Left lung (tissue), 10 donors: Measurements from ENCODE around the gene PCDHGA7. TPM values are rescaled to one million over a fixed set of nuclear protein-coding genes. Genes with fewer than 3 reads are reported as not detected.
"Not testable (repeated sequence)": the region's sequence is repeated elsewhere in the genome, so short reads cannot be mapped to it uniquely, and the experiment has no call there.

Experiments used
- ATAC-seq: fragments of 200-7000 bp; cut with Tn5 transposase; one replicate; pipeline ENCODE4 v1.9.1; 2020; ENCODE audit warnings: moderate library complexity
- DNase-seq, 4 donors: peaks; one replicate each; pipeline ENCODE4 v3.0.0-alpha.2; 2013 to 2020
- H3K27ac ChIP-seq, 2 donors: fragments of 200-600 bp; sonication (generic) in 1 of 2; one replicate each; pipeline versions ENCODE4 v1.5.0 to v1.8.0; 2020 to 2021
- H3K27me3 ChIP-seq, 2 donors: fragments of 200-600 bp; sonication (generic) in 1 of 2; one replicate each; pipeline versions ENCODE4 v1.5.0 to v1.8.0; 2020 to 2021
- H3K36me3 ChIP-seq, 2 donors: fragments of 200-600 bp; sonication (generic) in 1 of 2; one replicate each; pipeline versions ENCODE4 v1.5.0 to v1.8.0; 2020 to 2021
- H3K4me1 ChIP-seq, 2 donors: fragments of 200-600 bp; one replicate each; pipeline ENCODE4 v1.8.0; 2021
- H3K4me3 ChIP-seq, 2 donors: fragments of 200-600 bp; sonication (generic) in 1 of 2; one replicate each; pipeline versions ENCODE4 v1.5.0 to v1.8.0; 2020 to 2021; ENCODE audit warnings: mild to moderate bottlenecking in 1 of 2
- H3K9me3 ChIP-seq, 2 donors: fragments of 200-600 bp; sonication (generic) in 1 of 2; one replicate each; pipeline versions ENCODE4 v1.5.0 to v1.8.0; 2020 to 2021
- CTCF ChIP-seq, 2 donors: fragments of 200-600 bp; sonication (generic) in 1 of 2; IDR thresholded peaks; one replicate each; pipeline versions ENCODE4 v1.5.0 to v1.8.0; 2021; ENCODE audit warnings: antibody characterized with exemption in 2 of 2
- intact Hi-C, 2 donors: fragments of 100-400 bp; cut with DNase I; formaldehyde crosslinking; loops; one replicate each; pipeline versions ENCODE4 v1.11.2 to v1.14.2; 2022
- polyA plus RNA-seq, 6 donors: library from polyadenylated mRNA; unstranded; fragments of 120-200 nt; gene quantifications; one replicate each; pipeline ENCODE4 v1.2.1, GENCODE V29; 2013; ENCODE audit not compliant: insufficient read length in 6 of 6
- total RNA-seq, 2 donors: library from RNA; stranded (reverse); fragmentation: NEBNext Ultra II Directional; extraction: Animal tissue kit (Norgen Biotek cat#: 25700); gene quantifications; one replicate each; pipeline ENCODE4 v1.2.1, GENCODE V29; 2021
- donor health status: DM: no; HTN: yes; CAD: no.
- donor health status: DM: no; HTN: no; CAD: no.

Gene PCDHGA7
- total and polyA plus RNA-seq, 8 donors = 1.7 to 2.2 (median 2.0) TPM

- peaks cover 0 to 5% of the 10 kb centered on the region in 2 donors for H3K4me1 ChIP-seq
- TF ChIP-seq CTCF (IDR thresholded peaks at IDR 0.05) = peak; percentile 29 to 49
- peaks cover 25 to 94% of the 10 kb centered on the region in 2 donors for H3K27me3 ChIP-seq
- intact Hi-C loops = loop anchor here in 1 of 2 donors (10.0 kb wide), 2 partner anchors 112 to 152 kb away; no protein-coding TSS in a partner anchor
- ATAC-seq (peak; percentile 71), DNase-seq (peak in 2 of 4 donors; percentile 24 to 80)
- H3K4me3 ChIP-seq = peak within 1 kb of the TSS in 1 of 2 donors; percentile 33
- H3K9me3 ChIP-seq = peaks cover 0 to 63% of the 10 kb centered on the region in 2 donors
- H3K36me3 ChIP-seq = no peaks in the 10 kb centered on the region
- no peak within 1 kb of the TSS for H3K27ac ChIP-seq
Observed at GRCh38 chr5:141412854-141413539, 30.5 kb downstream of the PCDHGA7 start, which contains the start of gene PCDHGA10. Gene PCDHGA10 (plus strand): TSS chr5:141412987. CDS start chr5:141413176, 189 bp downstream.

GRCh38 chr5:141413540-141414069, 31.1 kb downstream of the PCDHGA7 start:
- peak overlapping the region in 1 of 2 donors; percentile 33 for H3K4me3 ChIP-seq
- H3K36me3 ChIP-seq = no peaks in the 10 kb centered on the region
- intact Hi-C loops = loop anchor here in 1 of 2 donors (10.0 kb wide), 2 partner anchors 111 to 151 kb away; no protein-coding TSS in a partner anchor
- H3K4me1 ChIP-seq = peaks cover 0 to 5% of the 10 kb centered on the region in 2 donors
- DNase-seq (peak in 1 of 4 donors; percentile 48), ATAC-seq (no peak)
- peaks cover 28 to 94% of the 10 kb centered on the region in 2 donors for H3K27me3 ChIP-seq
- TF ChIP-seq CTCF (IDR thresholded peaks at IDR 0.05) = no peak
- H3K27ac ChIP-seq = no peak overlapping the region
- H3K9me3 ChIP-seq = peaks cover 0 to 64% of the 10 kb centered on the region in 2 donors

GRCh38 chr5:141414548-141415274, 32.2 kb downstream of the PCDHGA7 start:
- not testable (repeated sequence) for H3K27ac ChIP-seq
- intact Hi-C loops = loop anchor here in 1 of 2 donors (10.0 kb wide), 2 partner anchors 110 to 150 kb away; no protein-coding TSS in a partner anchor

DNA sequence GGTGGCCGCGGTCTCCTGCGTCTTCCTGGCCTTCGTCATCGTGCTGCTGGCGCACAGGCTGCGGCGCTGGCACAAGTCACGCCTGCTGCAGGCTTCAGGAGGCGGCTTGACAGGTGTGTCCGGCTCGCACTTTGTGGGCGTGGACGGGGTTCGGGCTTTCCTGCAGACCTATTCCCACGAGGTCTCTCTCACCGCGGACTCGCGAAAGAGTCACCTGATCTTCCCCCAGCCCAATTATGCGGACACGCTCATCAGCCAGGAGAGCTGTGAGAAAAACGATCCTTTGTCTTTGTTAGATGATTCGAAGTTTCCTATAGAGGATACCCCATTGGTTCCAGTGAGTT, 32.7 kb downstream of the PCDHGA7 start:
- Histone ChIP-seq H3K27me3 (peaks cover 29 to 94% of the 10 kb centered on the region in 2 donors), H3K9me3 (peaks cover 7 to 64% of the 10 kb centered on the region in 2 donors)
- not testable (repeated sequence) for ATAC-seq, H3K27ac ChIP-seq, H3K4me1 ChIP-seq, H3K36me3 ChIP-seq, H3K4me3 ChIP-seq
- DNase-seq = peak in 1 of 4 donors; percentile 43
- intact Hi-C loops = loop anchor here in 1 of 2 donors (10.0 kb wide), 2 partner anchors 110 to 150 kb away; no protein-coding TSS in a partner anchor

More at GRCh38 chr5:141414548-141415274, 32.2 kb downstream of the PCDHGA7 start:
- peaks cover 31 to 94% of the 10 kb centered on the region in 2 donors for H3K27me3 ChIP-seq
- H3K4me3 ChIP-seq, H3K36me3 ChIP-seq, ATAC-seq, H3K4me1 ChIP-seq: not testable (repeated sequence)
- DNase-seq = peak in 1 of 4 donors; percentile 58
- H3K9me3 ChIP-seq = peaks cover 6 to 64% of the 10 kb centered on the region in 2 donors

DNA sequence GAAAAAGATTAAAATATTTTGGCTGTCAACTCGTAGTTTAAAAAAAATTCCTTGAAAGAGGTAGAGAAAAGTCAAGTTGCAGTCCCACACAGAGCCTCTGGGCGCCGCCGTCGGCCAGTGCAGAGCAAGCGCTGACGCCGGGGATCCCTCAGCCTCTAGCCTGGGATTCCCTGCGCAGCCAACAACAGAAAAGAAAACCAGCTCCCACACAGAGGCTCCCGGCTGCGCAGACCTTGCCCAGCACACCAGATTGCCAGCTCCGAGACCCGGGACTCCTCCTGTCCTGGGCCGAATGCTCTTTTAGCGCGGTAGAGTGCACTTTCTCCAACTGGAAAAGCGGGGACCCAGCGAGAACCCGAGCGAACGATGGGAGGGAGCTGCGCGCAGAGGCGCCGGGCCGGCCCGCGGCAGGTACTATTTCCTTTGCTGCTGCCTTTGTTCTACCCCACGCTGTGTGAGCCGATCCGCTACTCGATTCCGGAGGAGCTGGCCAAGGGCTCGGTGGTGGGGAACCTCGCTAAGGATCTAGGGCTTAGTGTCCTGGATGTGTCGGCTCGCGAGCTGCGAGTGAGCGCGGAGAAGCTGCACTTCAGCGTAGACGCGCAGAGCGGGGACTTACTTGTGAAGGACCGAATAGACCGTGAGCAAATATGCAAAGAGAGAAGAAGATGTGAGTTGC, 35.1 kb downstream of the PCDHGA7 start, which contains the start of gene PCDHGB7:
PCDHGB7 (plus strand) TSS at position 184 of the 679 bp plus-strand sequence; CDS start at position 367, 183 bp downstream.
- peak within 1 kb of the TSS in 1 of 2 donors; percentile 7 for H3K27ac ChIP-seq

More for the DNA sequence above, 35.1 kb downstream of the PCDHGA7 start, which contains the start of gene PCDHGB7:
- ATAC-seq (peak; percentile 97), DNase-seq (peak; percentile 42 to 92 (median 68))
- not testable (repeated sequence) for H3K36me3 ChIP-seq
- intact Hi-C loops = loop anchor here in 1 of 2 donors (10.0 kb wide), 2 partner anchors 107 to 147 kb away; no protein-coding TSS in a partner anchor
- TF ChIP-seq CTCF (IDR thresholded peaks at IDR 0.05) = peak; percentile 62 to 67
- Histone ChIP-seq H3K4me1 (peaks cover 3 to 10% of the 10 kb centered on the region in 2 donors), H3K27me3 (peaks cover 39 to 99% of the 10 kb centered on the region in 2 donors), H3K9me3 (peaks cover 7 to 75% of the 10 kb centered on the region in 2 donors), H3K4me3 (peak within 1 kb of the TSS; percentile 19 to 44)
